MCF 10A (cell line): ENCODE measurements around the gene LAMB1. TPM values are rescaled to one million over a fixed set of nuclear protein-coding genes. Genes with fewer than 3 reads are reported as not detected.
"Not testable (repeated sequence)": the region's sequence is repeated elsewhere in the genome, so short reads cannot be mapped to it uniquely, and the experiment has no call there.

Experiments used
- BruUV-seq: library from RNA; stranded (reverse); fragments of 400-500 nt; replicated peaks from 2 replicates; lab custom pipeline; 2021; lab: Mats Ljungman, UMichigan
- CTCF ChIA-PET: fragments of 300-600 bp; sonication (Branson Sonifier 250); formaldehyde crosslinking; extraction: SDS; loops from one replicate; lab custom pipeline; 2021; ENCODE audit warnings: antibody characterized with exemption, inconsistent platforms; lab: Yijun Ruan, JAX
- POLR2A ChIA-PET: fragments of 300-600, 350-650 bp; sonication (Branson Sonifier 250); formaldehyde crosslinking; extraction: SDS; loops from one replicate; lab custom pipeline; 2020; ENCODE audit warnings: antibody characterized with exemption, inconsistent platforms; lab: Yijun Ruan, JAX
- DNase-seq: peaks from one replicate; pipeline ENCODE4 v3.0.0-alpha.2; 2018; ENCODE audit not compliant: unreplicated experiment
- H3K27ac Mint-ChIP-seq: one replicate; pipeline ENCODE4 v1.8.0; 2022; ENCODE audit warnings: mild to moderate bottlenecking, low read depth, mixed read lengths; ENCODE audit not compliant: unreplicated experiment
- H3K27me3 Mint-ChIP-seq: one replicate; pipeline ENCODE4 v1.8.0; 2022; ENCODE audit warnings: mixed read lengths; ENCODE audit not compliant: insufficient read depth, unreplicated experiment
- H3K36me3 Mint-ChIP-seq: one replicate; pipeline ENCODE4 v1.8.0; 2022; ENCODE audit warnings: mild to moderate bottlenecking, moderate library complexity, mixed read lengths; ENCODE audit not compliant: insufficient read depth, unreplicated experiment
- H3K4me1 Mint-ChIP-seq: one replicate; pipeline ENCODE4 v1.8.0; 2022; ENCODE audit warnings: mixed read lengths; ENCODE audit not compliant: insufficient read depth, unreplicated experiment
- H3K4me3 Mint-ChIP-seq: one replicate; pipeline ENCODE4 v1.8.0; 2022; ENCODE audit warnings: mild to moderate bottlenecking, moderate library complexity, mixed read lengths; ENCODE audit not compliant: unreplicated experiment
- H3K9me3 Mint-ChIP-seq: one replicate; pipeline ENCODE4 v1.8.0; 2022; ENCODE audit warnings: mixed read lengths; ENCODE audit not compliant: unreplicated experiment
- intact Hi-C: fragments of 100-400 bp; cut with micrococcal nuclease; formaldehyde crosslinking; loops from 2 replicates; pipeline ENCODE4 v1.14.1; 2022
- total RNA-seq: library from RNA; stranded (reverse); gene quantifications from 2 replicates; pipeline ENCODE4 v1.2.3, GENCODE V29; 2022
- TF ChIP-seq, protein P1 (sequence below): fragments of 200-600 bp; IDR thresholded peaks from one replicate; pipeline ENCODE4 v1.8.0; 2022; ENCODE audit warnings: antibody characterized with exemption, mild to moderate bottlenecking; ENCODE audit not compliant: unreplicated experiment

The LAMB1 gene
- total RNA-seq, 1 experiment from 2014 or later: 275 TPM

GRCh38 chr7:108033776-108034497 lies 31.0 kb upstream of the LAMB1 start:
- Mint-ChIP-seq H3K4me1 (peaks cover 12% of the 10 kb centered on the region), H3K36me3 (no peaks in the 10 kb centered on the region)
- CTCF ChIA-PET: interaction anchor here (0.6 to 0.7 kb wide), 3 partner anchors 16 to 198 kb away, joined by 3 to 4 read pairs (median 3); no protein-coding TSS in a partner anchor

GRCh38 chr7:108033309-108033708 lies 30.3 kb upstream of the LAMB1 start:
- not testable (repeated sequence) for H3K9me3 Mint-ChIP-seq, H3K27ac Mint-ChIP-seq

More at GRCh38 chr7:108033776-108034497, 31.0 kb upstream of the LAMB1 start:
- intact Hi-C loops: no loop called here
- DNase-seq: no peak
- POLR2A ChIA-PET: interaction anchor here (1.4 kb wide), 1 partner anchor 29 kb away, joined by 4 read pairs; no protein-coding TSS in a partner anchor
- no peaks in the 10 kb centered on the region for H3K9me3 Mint-ChIP-seq
- no peak overlapping the region for H3K27ac Mint-ChIP-seq
- TF ChIP-seq, protein P1, sequence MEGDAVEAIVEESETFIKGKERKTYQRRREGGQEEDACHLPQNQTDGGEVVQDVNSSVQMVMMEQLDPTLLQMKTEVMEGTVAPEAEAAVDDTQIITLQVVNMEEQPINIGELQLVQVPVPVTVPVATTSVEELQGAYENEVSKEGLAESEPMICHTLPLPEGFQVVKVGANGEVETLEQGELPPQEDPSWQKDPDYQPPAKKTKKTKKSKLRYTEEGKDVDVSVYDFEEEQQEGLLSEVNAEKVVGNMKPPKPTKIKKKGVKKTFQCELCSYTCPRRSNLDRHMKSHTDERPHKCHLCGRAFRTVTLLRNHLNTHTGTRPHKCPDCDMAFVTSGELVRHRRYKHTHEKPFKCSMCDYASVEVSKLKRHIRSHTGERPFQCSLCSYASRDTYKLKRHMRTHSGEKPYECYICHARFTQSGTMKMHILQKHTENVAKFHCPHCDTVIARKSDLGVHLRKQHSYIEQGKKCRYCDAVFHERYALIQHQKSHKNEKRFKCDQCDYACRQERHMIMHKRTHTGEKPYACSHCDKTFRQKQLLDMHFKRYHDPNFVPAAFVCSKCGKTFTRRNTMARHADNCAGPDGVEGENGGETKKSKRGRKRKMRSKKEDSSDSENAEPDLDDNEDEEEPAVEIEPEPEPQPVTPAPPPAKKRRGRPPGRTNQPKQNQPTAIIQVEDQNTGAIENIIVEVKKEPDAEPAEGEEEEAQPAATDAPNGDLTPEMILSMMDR: no peak
- BruUV-seq: no TSS peak
- H3K4me3 Mint-ChIP-seq: no peak overlapping the region
- H3K27me3 Mint-ChIP-seq: no peaks in the 10 kb centered on the region

DNA sequence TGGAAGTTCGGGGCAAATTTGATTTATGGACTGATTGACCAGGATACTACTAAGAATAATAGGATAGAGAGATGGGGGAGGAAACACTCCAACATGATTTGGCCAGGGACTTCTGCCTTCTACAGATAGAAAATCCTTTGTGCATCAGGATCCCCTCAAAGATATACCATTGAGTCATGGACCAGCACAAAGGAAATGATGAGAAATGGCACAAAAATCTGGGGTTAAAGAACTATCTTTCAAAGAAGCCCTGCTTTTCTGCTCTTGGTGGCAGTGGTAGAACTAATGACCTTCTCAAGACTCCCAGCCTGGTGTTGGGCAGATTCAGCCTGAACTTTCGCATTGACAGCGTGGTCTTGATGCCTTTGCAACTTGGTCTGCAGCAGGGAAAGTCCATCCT lies 27.6 kb upstream of the LAMB1 start:
- Mint-ChIP-seq H3K36me3 (no peaks in the 10 kb centered on the region), H3K27me3 (no peaks in the 10 kb centered on the region), H3K9me3 (no peaks in the 10 kb centered on the region), H3K27ac (no peak overlapping the region), H3K4me3 (no peak overlapping the region), H3K4me1 (peaks cover 18% of the 10 kb centered on the region)
- intact Hi-C loops: no loop called here
- no TSS peak for BruUV-seq
- POLR2A ChIA-PET: interaction anchor here (0.6 kb wide), 1 partner anchor 82 kb away, joined by 4 read pairs; no protein-coding TSS in a partner anchor
- TF ChIP-seq, protein P1: no peak
- CTCF ChIA-PET: no interaction called here
- DNase-seq: no peak

More at GRCh38 chr7:108033309-108033708, 30.3 kb upstream of the LAMB1 start:
- BruUV-seq, DNase-seq, H3K4me3 Mint-ChIP-seq, intact Hi-C loops, H3K27me3 Mint-ChIP-seq, H3K36me3 Mint-ChIP-seq: not testable (repeated sequence)
- ChIA-PET CTCF (interaction anchor here (0.7 kb wide), 1 partner anchor 199 kb away, joined by 3 read pairs; no protein-coding TSS in a partner anchor), POLR2A (interaction anchor here (0.8 to 1.4 kb wide), 2 partner anchors 30 to 77 kb away, joined by 4 read pairs; no protein-coding TSS in a partner anchor)
- H3K4me1 Mint-ChIP-seq: peaks cover 12% of the 10 kb centered on the region

DNA sequence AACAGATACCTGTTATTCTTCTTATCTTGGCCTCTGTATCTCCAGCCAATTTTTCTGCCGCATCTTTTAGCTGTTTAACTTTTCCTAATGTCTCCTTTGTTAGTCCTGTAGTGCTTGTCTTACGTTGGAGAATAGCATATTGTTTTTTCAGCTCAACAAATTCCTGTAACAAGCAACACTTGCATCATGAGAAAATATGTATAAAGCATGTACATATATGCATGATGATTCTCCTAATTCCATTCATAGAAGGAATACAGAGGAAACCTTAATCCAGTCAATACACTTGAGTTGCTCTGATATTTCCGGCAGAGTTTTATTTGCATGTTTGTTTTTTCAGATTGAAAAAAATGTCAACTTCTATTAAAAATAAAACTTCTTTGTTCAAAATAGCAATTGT lies 26.1 kb upstream of the LAMB1 start:
- intact Hi-C loops: no loop called here
- H3K36me3 Mint-ChIP-seq: no peaks in the 10 kb centered on the region
- POLR2A ChIA-PET: no interaction called here

More for the DNA sequence above, 26.1 kb upstream of the LAMB1 start:
- no TSS peak for BruUV-seq
- H3K27me3 Mint-ChIP-seq: no peaks in the 10 kb centered on the region
- DNase-seq: no peak
- TF ChIP-seq, protein P1: no peak
- no peaks in the 10 kb centered on the region for H3K9me3 Mint-ChIP-seq
- H3K4me1 Mint-ChIP-seq: peaks cover 18% of the 10 kb centered on the region
- CTCF ChIA-PET: interaction anchor here (1.5 kb wide), 1 partner anchor 117 kb away, joined by 4 read pairs; no protein-coding TSS in a partner anchor
- H3K4me3 Mint-ChIP-seq: no peak overlapping the region
- H3K27ac Mint-ChIP-seq: no peak overlapping the region
